ENCODE results near the gene RPP21. TPM values are rescaled to one million over a fixed set of nuclear protein-coding genes. Genes with fewer than 3 reads are reported as not detected.

Gene RPP21
- total and polyA plus RNA-seq, 9 donors: 14.2 to 106 (median 44.5) TPM

DNA sequence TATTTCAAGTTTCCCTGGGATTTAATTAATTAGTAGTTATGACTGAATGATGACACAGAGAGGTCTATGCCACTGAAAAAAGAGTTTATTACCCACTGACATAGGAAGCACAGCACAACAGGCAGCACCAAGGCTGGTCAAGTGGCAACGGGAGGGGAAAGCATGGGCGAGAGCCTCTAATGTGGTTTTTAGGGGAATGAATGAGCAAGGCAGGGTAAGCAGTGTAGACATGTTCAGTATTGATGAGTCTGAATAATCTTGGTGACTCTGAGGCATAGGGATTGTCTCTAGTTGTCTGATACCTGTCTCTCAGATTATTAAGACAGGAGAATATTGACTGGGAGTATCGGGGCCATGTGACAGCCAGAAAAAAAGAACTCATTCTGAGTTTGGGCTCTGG, 46.3 kb downstream of the RPP21 start:
- Histone ChIP-seq H3K4me3 (no peak overlapping the region), H3K27me3 (no peaks in the 10 kb centered on the region), H3K4me1 (ENCODE audit: insufficient read depth) (no peaks in the 10 kb centered on the region), H3K36me3 (no peaks in the 10 kb centered on the region), H3K9me3 (no peaks in the 10 kb centered on the region), H3K27ac (no peak overlapping the region)
- intact Hi-C loops (cut with DNase I): no loop called here
- 58 to 66% (median 63%) methylated on average over 3 of the region's 3 CpGs for WGBS, 3 donors
- no peak for DNase-seq
- no peak for TF ChIP-seq POLR2A (IDR thresholded peaks at IDR 0.05)
- TF ChIP-seq EP300 (IDR thresholded peaks at IDR 0.05): no peak
- TF ChIP-seq, protein P1, sequence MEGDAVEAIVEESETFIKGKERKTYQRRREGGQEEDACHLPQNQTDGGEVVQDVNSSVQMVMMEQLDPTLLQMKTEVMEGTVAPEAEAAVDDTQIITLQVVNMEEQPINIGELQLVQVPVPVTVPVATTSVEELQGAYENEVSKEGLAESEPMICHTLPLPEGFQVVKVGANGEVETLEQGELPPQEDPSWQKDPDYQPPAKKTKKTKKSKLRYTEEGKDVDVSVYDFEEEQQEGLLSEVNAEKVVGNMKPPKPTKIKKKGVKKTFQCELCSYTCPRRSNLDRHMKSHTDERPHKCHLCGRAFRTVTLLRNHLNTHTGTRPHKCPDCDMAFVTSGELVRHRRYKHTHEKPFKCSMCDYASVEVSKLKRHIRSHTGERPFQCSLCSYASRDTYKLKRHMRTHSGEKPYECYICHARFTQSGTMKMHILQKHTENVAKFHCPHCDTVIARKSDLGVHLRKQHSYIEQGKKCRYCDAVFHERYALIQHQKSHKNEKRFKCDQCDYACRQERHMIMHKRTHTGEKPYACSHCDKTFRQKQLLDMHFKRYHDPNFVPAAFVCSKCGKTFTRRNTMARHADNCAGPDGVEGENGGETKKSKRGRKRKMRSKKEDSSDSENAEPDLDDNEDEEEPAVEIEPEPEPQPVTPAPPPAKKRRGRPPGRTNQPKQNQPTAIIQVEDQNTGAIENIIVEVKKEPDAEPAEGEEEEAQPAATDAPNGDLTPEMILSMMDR (IDR thresholded peaks at IDR 0.05): no peak

DNA sequence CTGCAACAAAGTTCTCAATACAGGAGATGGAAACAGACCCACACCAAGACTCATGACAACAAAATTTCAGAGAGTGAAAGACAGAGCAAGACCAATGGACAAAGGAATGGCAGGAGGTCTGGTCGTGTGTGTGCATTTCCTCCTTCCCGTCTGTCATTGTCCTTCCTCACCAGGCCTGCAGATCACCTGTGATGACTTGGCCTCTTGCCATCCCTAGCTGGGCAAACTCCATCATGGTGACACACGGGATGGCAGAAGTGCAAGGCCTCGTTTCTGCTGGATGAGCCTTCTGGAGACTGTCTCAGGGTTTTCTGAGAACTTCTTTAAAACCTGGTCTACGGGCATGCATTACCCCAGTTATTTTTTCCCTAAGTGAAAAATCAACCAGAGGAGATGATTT, 49.2 kb downstream of the RPP21 start:
- DNase-seq: no peak
- 34 to 35% (median 34%) methylated on average over 5 of the region's 5 CpGs for WGBS, 3 donors
- TF ChIP-seq EP300 (IDR thresholded peaks at IDR 0.05) (no peak), POLR2A (IDR thresholded peaks at IDR 0.05) (no peak)
- TF ChIP-seq, protein P1 (IDR thresholded peaks at IDR 0.05): no peak
- H3K4me1 ChIP-seq (ENCODE audit: insufficient read depth): no peaks in the 10 kb centered on the region
- intact Hi-C loops (cut with DNase I): no loop called here
- H3K4me3 ChIP-seq: no peak overlapping the region
- H3K9me3 ChIP-seq: no peaks in the 10 kb centered on the region
- no peak overlapping the region for H3K27ac ChIP-seq
- H3K27me3 ChIP-seq: no peaks in the 10 kb centered on the region
- H3K36me3 ChIP-seq: no peaks in the 10 kb centered on the region

Small RNA genes within 50 kb of the gene (small RNA-seq; reads per million reads assigned to genes)
- gene HLA-N: not detected

Other genes starting within 250 kb of the RPP21 start
- gene TRIM31, start 232.1 kb upstream of the RPP21 start, total RNA-seq: not detected
- not detected for gene TRIM31, start 232.1 kb upstream of the RPP21 start, polyA plus RNA-seq
- gene TRIM40, start 209.0 kb upstream of the RPP21 start, total RNA-seq: not detected
- not detected for gene TRIM40, start 209.0 kb upstream of the RPP21 start, polyA plus RNA-seq
- under 1 TPM in 1 of 7 donors, not detected in 6; 0.10 TPM for gene TRIM10, start 183.9 kb upstream of the RPP21 start, total RNA-seq
- gene TRIM10, start 183.9 kb upstream of the RPP21 start, polyA plus RNA-seq: not detected
- under 1 TPM in 1 of 7 donors, not detected in 6; 0.72 TPM for gene TRIM15, start 181.6 kb upstream of the RPP21 start, total RNA-seq
- not detected for gene TRIM15, start 181.6 kb upstream of the RPP21 start, polyA plus RNA-seq
- gene TRIM26, start 131.8 kb upstream of the RPP21 start, total RNA-seq: 10 to 100 TPM; 15.3 to 35.8 (median 29.0) TPM
- 10 to 100 TPM; 19.9 to 34.4 TPM for gene TRIM26, start 131.8 kb upstream of the RPP21 start, polyA plus RNA-seq
- 10 to 100 TPM in 5 of 7 donors, 1 to 10 TPM in 2; 7.6 to 16.4 (median 14.3) TPM for gene TRIM39, start 18.2 kb upstream of the RPP21 start, total RNA-seq
- 10 to 100 TPM; 11.8 to 16.7 TPM for gene TRIM39, start 18.2 kb upstream of the RPP21 start, polyA plus RNA-seq
- gene HLA-E, start 144.4 kb downstream of the RPP21 start, total RNA-seq: 100 to 1,000 TPM; 181 to 322 (median 238) TPM
- gene HLA-E, start 144.4 kb downstream of the RPP21 start, polyA plus RNA-seq: 100 to 1,000 TPM; 332 to 614 TPM
- 100 to 1,000 TPM in 4 of 7 donors, 10 to 100 TPM in 3; 42.4 to 128 (median 103) TPM for gene GNL1, start 211.3 kb downstream of the RPP21 start, total RNA-seq
- gene GNL1, start 211.3 kb downstream of the RPP21 start, polyA plus RNA-seq: 10 to 100 TPM; 77.8 to 80.4 TPM
- 10 to 100 TPM in 6 of 7 donors, 1 to 10 TPM in 1; 8.6 to 35.0 (median 20.9) TPM for gene PRR3, start 212.1 kb downstream of the RPP21 start, total RNA-seq
- gene PRR3, start 212.1 kb downstream of the RPP21 start, polyA plus RNA-seq: 10 to 100 TPM; 19.0 to 29.6 TPM
- gene ABCF1, start 226.3 kb downstream of the RPP21 start, total RNA-seq: 10 to 100 TPM; 16.3 to 50.5 (median 36.0) TPM
- 10 to 100 TPM; 18.8 to 60.6 TPM for gene ABCF1, start 226.3 kb downstream of the RPP21 start, polyA plus RNA-seq